ENCODE data around the gene CAST. TPM values are rescaled to one million over a fixed set of nuclear protein-coding genes. Genes with fewer than 3 reads are reported as not detected.
A peak's percentile ranks its signal among the peaks of the same experiment; 100 is the strongest.

The CAST gene
- total RNA-seq, 4 donors from 2014 or later = 247 to 316 (median 259) TPM

- WGBS, 2 donors = 1% methylated on average over 62 to 64 of the region's 70 CpGs
- peaks cover 0 to 18% (median 0%) of the 10 kb centered on the region in 3 donors for H3K36me3 ChIP-seq
- H3K27ac ChIP-seq = peak overlapping the region; percentile 86 to 96 (median 92)
- H3K9me3 ChIP-seq = no peaks in the 10 kb centered on the region
- DNase-seq (ENCODE audit: low spot score in 2 of 2) = peak; percentile 87 to 89
- TF ChIP-seq EP300 (IDR thresholded peaks at IDR 0.05) (peak; percentile 94 to 98), POLR2A (IDR thresholded peaks at IDR 0.05) (peak; percentile 36 to 79), CTCF (IDR thresholded peaks at IDR 0.05) (peak in 1 of 5 experiments; percentile 34)
- H3K4me3 ChIP-seq = peak overlapping the region; percentile 43 to 71 (median 65)
- H3K27me3 ChIP-seq = no peaks in the 10 kb centered on the region
- H3K4me1 ChIP-seq = peaks cover 0 to 59% (median 5%) of the 10 kb centered on the region in 4 donors
Measured at GRCh38 chr5:96702503-96703383, 40.6 kb downstream of the CAST start.

GRCh38 chr5:96703384-96703920 lies 41.3 kb downstream of the CAST start:
- H3K4me1 ChIP-seq = peaks cover 0 to 66% (median 5%) of the 10 kb centered on the region in 4 donors
- peak overlapping the region; percentile 43 to 71 (median 65) for H3K4me3 ChIP-seq

GRCh38 chr5:96703995-96704394 lies 41.8 kb downstream of the CAST start:
- WGBS, 2 donors = 43 to 54% methylated on average over 4 of the region's 4 CpGs
- H3K27me3 ChIP-seq = no peaks in the 10 kb centered on the region
- peak overlapping the region in 1 of 4 donors; percentile 71 for H3K4me3 ChIP-seq

More at GRCh38 chr5:96703384-96703920, 41.3 kb downstream of the CAST start:
- DNase-seq (ENCODE audit: low spot score in 2 of 2) = no peak
- Histone ChIP-seq H3K36me3 (peaks cover 0 to 11% (median 0%) of the 10 kb centered on the region in 3 donors), H3K27ac (peak overlapping the region; percentile 86 to 96 (median 92)), H3K9me3 (no peaks in the 10 kb centered on the region), H3K27me3 (no peaks in the 10 kb centered on the region)
- WGBS, 2 donors = 11 to 15% methylated on average over 7 of the region's 7 CpGs
- TF ChIP-seq POLR2A (IDR thresholded peaks at IDR 0.05) (no peak), CTCF (IDR thresholded peaks at IDR 0.05) (no peak), EP300 (IDR thresholded peaks at IDR 0.05) (no peak)

GRCh38 chr5:96706433-96707111 lies 44.4 kb downstream of the CAST start:
- 83 to 90% methylated on average over 5 of the region's 5 CpGs for WGBS, 2 donors
- DNase-seq (ENCODE audit: low spot score in 2 of 2) = no peak
- no peaks in the 10 kb centered on the region for H3K27me3 ChIP-seq
- H3K9me3 ChIP-seq = no peaks in the 10 kb centered on the region
- H3K4me3 ChIP-seq = no peak overlapping the region
- no peaks in the 10 kb centered on the region for H3K36me3 ChIP-seq
- no peak overlapping the region for H3K27ac ChIP-seq
- H3K4me1 ChIP-seq = peaks cover 0 to 67% (median 5%) of the 10 kb centered on the region in 4 donors
- no peak for TF ChIP-seq CTCF (IDR thresholded peaks at IDR 0.05)
- TF ChIP-seq POLR2A (IDR thresholded peaks at IDR 0.05) = no peak
- no peak for TF ChIP-seq EP300 (IDR thresholded peaks at IDR 0.05)

More at GRCh38 chr5:96703995-96704394, 41.8 kb downstream of the CAST start:
- H3K36me3 ChIP-seq = peaks cover 0 to 11% (median 0%) of the 10 kb centered on the region in 3 donors
- H3K27ac ChIP-seq = peak overlapping the region; percentile 86 to 96 (median 92)
- peaks cover 0 to 72% (median 5%) of the 10 kb centered on the region in 4 donors for H3K4me1 ChIP-seq
- no peaks in the 10 kb centered on the region for H3K9me3 ChIP-seq
- no peak for DNase-seq (ENCODE audit: low spot score in 2 of 2)
- no peak for TF ChIP-seq CTCF (IDR thresholded peaks at IDR 0.05)
- no peak for TF ChIP-seq EP300 (IDR thresholded peaks at IDR 0.05)
- no peak for TF ChIP-seq POLR2A (IDR thresholded peaks at IDR 0.05)

Data from tibial nerve (tissue), 4 donors.